Smooth muscle cell (in vitro differentiated cells): Measurements from ENCODE around the gene METTL13. TPM values are rescaled to one million over a fixed set of nuclear protein-coding genes. Genes with fewer than 3 reads are reported as not detected.

ENCODE experiments used
- DNase-seq: peaks from one replicate; lab custom pipeline; 2025; ENCODE audit not compliant: unreplicated experiment; lab: John Stamatoyannopoulos, UW
- H2AFZ ChIP-seq: fragments of 200-600 bp; sonication (generic); 2 replicates; pipeline ENCODE4 v1.6.0; 2016; ENCODE audit warnings: antibody characterized with exemption, low read depth, mild to moderate bottlenecking
- H3F3A ChIP-seq: fragments of 200-600 bp; sonication (generic); 2 replicates; pipeline ENCODE4 v1.6.0; 2017; ENCODE audit warnings: antibody characterized with exemption, low read depth
- H3K27ac ChIP-seq: fragments of 200-600 bp; sonication (generic); 2 replicates; pipeline ENCODE4 v1.5.1; 2016; ENCODE audit warnings: low read depth, mild to moderate bottlenecking
- H3K27me3 ChIP-seq: fragments of 200-600 bp; sonication (generic); 2 replicates; pipeline ENCODE4 v1.6.1; 2016; ENCODE audit warnings: low read depth, mild to moderate bottlenecking
- H3K36me3 ChIP-seq: fragments of 200-600 bp; sonication (generic); 2 replicates; pipeline ENCODE4 v1.5.1; 2016; ENCODE audit warnings: low read depth
- H3K4me1 ChIP-seq: fragments of 200-600 bp; sonication (generic); 2 replicates; pipeline ENCODE4 v1.5.1; 2016; ENCODE audit warnings: low read depth
- H3K4me2 ChIP-seq: fragments of 200-600 bp; sonication (generic); 2 replicates; pipeline ENCODE4 v1.6.0; 2016; ENCODE audit warnings: mild to moderate bottlenecking
- H3K4me3 ChIP-seq: fragments of 200-600 bp; sonication (generic); 2 replicates; pipeline ENCODE4 v1.5.1; 2016; ENCODE audit warnings: mild to moderate bottlenecking
- H3K79me2 ChIP-seq: fragments of 200-600 bp; sonication (generic); 2 replicates; pipeline ENCODE4 v1.6.0; 2016; ENCODE audit warnings: low read depth, mild to moderate bottlenecking
- H3K9ac ChIP-seq: fragments of 200-600 bp; sonication (generic); 2 replicates; pipeline ENCODE4 v1.6.0; 2016; ENCODE audit warnings: low read depth
- H3K9me3 ChIP-seq: fragments of 200-600 bp; sonication (generic); replicated peaks from 2 replicates; pipeline ENCODE4 v1.5.1; 2016; ENCODE audit warnings: low read depth
- H4K20me1 ChIP-seq: fragments of 200-600 bp; sonication (generic); 2 replicates; pipeline ENCODE4 v1.6.0; 2016; ENCODE audit warnings: low read depth
- CTCF ChIP-seq: fragments of 200-600 bp; sonication (generic); IDR thresholded peaks from 2 replicates; pipeline ENCODE4 v1.5.1; 2017; ENCODE audit warnings: borderline replicate concordance, mild to moderate bottlenecking, antibody characterized with exemption; ENCODE audit not compliant: insufficient read depth, poor library complexity, severe bottlenecking
- WGBS: methylation state at CpG from one replicate; pipeline ENCODE4 v1.1.7; 2016; ENCODE audit warnings: low lambda C conversion rate; 5-methylcytosine and 5-hydroxymethylcytosine counted together
- polyA plus RNA-seq: library from polyadenylated mRNA; unstranded; fragments of >200 nt; fragmentation: Nextera tagmentation; extraction: Ambion mirVana; gene quantifications from 2 replicates; pipeline ENCODE4 v1.2.1, GENCODE V29; 2016
- total RNA-seq: library from RNA; depleted of rRNA; stranded (reverse); fragments of >200 nt; gene quantifications from 2 replicates; pipeline ENCODE4 v1.2.3, GENCODE V29; 2014

The METTL13 gene
- total and polyA plus RNA-seq, 2 experiments from 2014 or later, result 17.5 to 19.2 TPM

GRCh38 chr1:171833091-171833825 lies 51.8 kb downstream of the METTL13 start:
- no peak for DNase-seq
- Histone ChIP-seq H3F3A (no peaks in the 10 kb centered on the region), H3K9me3 (no peaks in the 10 kb centered on the region), H3K9ac (no peak overlapping the region), H4K20me1 (no peaks in the 10 kb centered on the region), H3K79me2 (no peaks in the 10 kb centered on the region), H2AFZ (no peak overlapping the region), H3K27me3 (no peaks in the 10 kb centered on the region), H3K36me3 (no peaks in the 10 kb centered on the region), H3K27ac (peak overlapping the region; percentile 38), H3K4me1 (no peaks in the 10 kb centered on the region), H3K4me2 (no peak overlapping the region), H3K4me3 (no peak overlapping the region)
- 69% methylated on average over 4 of the region's 4 CpGs for WGBS
- TF ChIP-seq CTCF, result no peak

DNA sequence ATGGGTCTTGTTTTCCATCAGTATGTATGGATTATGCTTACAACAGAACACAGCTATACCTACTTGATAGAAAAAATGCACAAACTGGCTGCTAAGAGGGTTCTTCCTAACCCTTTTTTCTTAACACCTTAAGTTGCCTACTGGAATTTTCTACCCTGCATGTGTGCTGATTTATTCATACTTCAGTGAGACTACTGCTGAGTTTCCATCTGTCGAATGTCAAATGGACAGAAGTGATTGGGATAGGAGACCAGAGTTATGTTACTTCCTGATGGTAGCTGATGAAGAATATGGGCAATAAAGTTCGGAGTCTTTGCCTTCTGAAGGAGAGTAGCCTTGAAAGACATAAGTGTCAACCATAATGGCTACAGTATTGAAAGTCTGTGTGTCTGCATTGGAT lies 53.4 kb downstream of the METTL13 start:
- Histone ChIP-seq H3K4me1 (no peaks in the 10 kb centered on the region), H3K9me3 (no peaks in the 10 kb centered on the region), H3K79me2 (no peaks in the 10 kb centered on the region), H3F3A (no peaks in the 10 kb centered on the region), H2AFZ (no peak overlapping the region), H3K4me2 (no peak overlapping the region), H4K20me1 (no peaks in the 10 kb centered on the region), H3K9ac (no peak overlapping the region), H3K36me3 (no peaks in the 10 kb centered on the region), H3K27ac (no peak overlapping the region), H3K27me3 (no peaks in the 10 kb centered on the region), H3K4me3 (no peak overlapping the region)
- no peak for DNase-seq
- TF ChIP-seq CTCF, result no peak
- 93% methylated on average over 2 of the region's 2 CpGs for WGBS

DNA sequence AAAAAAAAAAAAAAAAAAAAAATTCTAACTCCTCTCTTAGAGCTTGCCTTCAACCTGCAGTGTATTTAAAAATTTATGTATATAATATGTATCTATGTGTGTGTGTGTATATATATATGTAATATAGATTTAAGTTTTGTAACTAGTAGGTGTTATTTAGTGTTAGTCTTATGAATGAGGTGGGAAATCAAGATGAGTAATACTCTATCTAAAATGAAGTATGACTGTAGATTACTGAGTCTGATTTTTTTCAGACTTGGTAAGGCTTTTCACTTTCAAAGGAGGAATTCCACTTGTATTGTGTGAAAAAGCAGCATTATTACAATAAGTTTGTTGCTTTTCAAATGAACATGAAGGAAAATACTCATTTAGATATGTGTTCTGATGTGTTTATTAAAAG lies 54.4 kb downstream of the METTL13 start:
- TF ChIP-seq CTCF, result no peak
- Histone ChIP-seq H3K4me2 (no peak overlapping the region), H2AFZ (no peak overlapping the region), H3K27me3 (no peaks in the 10 kb centered on the region), H3K4me1 (no peaks in the 10 kb centered on the region), H4K20me1 (no peaks in the 10 kb centered on the region), H3K9ac (no peak overlapping the region), H3K36me3 (no peaks in the 10 kb centered on the region), H3K27ac (no peak overlapping the region), H3K79me2 (no peaks in the 10 kb centered on the region), H3K9me3 (no peaks in the 10 kb centered on the region), H3F3A (no peaks in the 10 kb centered on the region), H3K4me3 (no peak overlapping the region)
- DNase-seq, result no peak
